ENCODE measurements around the gene CNOT6.

DNA sequence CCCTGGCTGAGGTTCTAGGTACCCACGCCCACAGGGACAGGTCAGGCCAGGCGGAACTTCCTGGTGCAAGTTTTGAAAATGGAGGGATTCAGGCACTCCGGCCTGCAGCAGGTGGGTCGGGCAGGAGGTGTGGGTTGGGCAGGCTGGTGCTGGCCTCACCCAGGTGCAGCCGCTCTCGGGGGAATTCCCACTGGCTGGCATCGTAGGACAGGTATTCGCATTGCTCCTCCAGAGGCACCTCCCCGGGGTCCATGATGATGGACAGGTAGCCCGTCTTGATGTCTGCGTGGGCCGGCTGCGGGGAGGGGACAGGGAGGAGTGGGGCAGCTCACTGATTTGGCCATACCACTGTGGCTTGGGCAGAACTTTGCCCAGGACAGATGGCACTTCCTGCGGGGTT, 125.8 kb downstream of the CNOT6 start:
- TF ChIP-seq POLR2AphosphoS5 (IDR thresholded peaks at IDR 0.05) (no peak), CTCF (IDR thresholded peaks at IDR 0.05) (no peak), EP300 (IDR thresholded peaks at IDR 0.05) (no peak)

Data from suprapubic skin (tissue), 4 donors.